Thoracic aorta (tissue), 2 donors: ENCODE data around the gene RALGAPA1. TPM values are rescaled to one million over a fixed set of nuclear protein-coding genes. Genes with fewer than 3 reads are reported as not detected.

Experiments
- ATAC-seq: fragments of 150-250 bp; one replicate; pipeline ENCODE4 v1.8.0; 2017; ENCODE audit warnings: low read depth; ENCODE audit not compliant: insufficient number of reproducible peaks, low FRiP score
- DNase-seq: peaks from one replicate; pipeline ENCODE4 v3.0.0-alpha.2; 2020; ENCODE audit warnings: low spot score
- H3K27ac ChIP-seq, 2 donors: fragments of 200-600 bp; sonication (generic); 1 replicate in 1 of 2; 2 replicates in 1 of 2; pipeline ENCODE4 v1.5.1; 2016; ENCODE audit warnings: mild to moderate bottlenecking in 2 of 2, moderate library complexity in 2 of 2
- H3K27me3 ChIP-seq: fragments of 200-600 bp; sonication (generic); replicated peaks from 2 replicates; pipeline ENCODE4 v1.6.0; 2016; ENCODE audit warnings: mild to moderate bottlenecking; ENCODE audit not compliant: insufficient read depth
- H3K36me3 ChIP-seq: fragments of 200-600 bp; sonication (generic); one replicate; pipeline ENCODE4 v1.5.1; 2016
- H3K4me1 ChIP-seq, 2 donors: fragments of 200-600 bp; sonication (generic); 1 replicate in 1 of 2; 2 replicates in 1 of 2; pipeline versions ENCODE4 v1.5.1 to v1.6.0; 2016; ENCODE audit warnings: low read depth in 2 of 2, mild to moderate bottlenecking in 1 of 2; ENCODE audit not compliant: control insufficient read depth in 1 of 2
- H3K4me3 ChIP-seq: fragments of 200-600 bp; sonication (generic); 2 replicates; pipeline ENCODE4 v1.5.1; 2016; ENCODE audit warnings: mild to moderate bottlenecking
- H3K9me3 ChIP-seq: fragments of 200-600 bp; sonication (generic); 2 replicates; pipeline ENCODE4 v1.5.1; 2016
- total RNA-seq, 2 donors: library from RNA; depleted of rRNA; stranded (reverse); fragments of >200 nt; gene quantifications; one replicate each; pipeline versions ENCODE4 v1.1.0 to v1.2.3, GENCODE V29; 2016
- TF ChIP-seq, protein P1 (sequence below): fragments of 200-600 bp; sonication (generic); IDR thresholded peaks from one replicate; pipeline ENCODE4 v1.5.1; 2019; ENCODE audit warnings: antibody characterized with exemption

Gene RALGAPA1
- total RNA-seq, 2 donors from 2014 or later: 73.2 to 88.0 TPM

DNA sequence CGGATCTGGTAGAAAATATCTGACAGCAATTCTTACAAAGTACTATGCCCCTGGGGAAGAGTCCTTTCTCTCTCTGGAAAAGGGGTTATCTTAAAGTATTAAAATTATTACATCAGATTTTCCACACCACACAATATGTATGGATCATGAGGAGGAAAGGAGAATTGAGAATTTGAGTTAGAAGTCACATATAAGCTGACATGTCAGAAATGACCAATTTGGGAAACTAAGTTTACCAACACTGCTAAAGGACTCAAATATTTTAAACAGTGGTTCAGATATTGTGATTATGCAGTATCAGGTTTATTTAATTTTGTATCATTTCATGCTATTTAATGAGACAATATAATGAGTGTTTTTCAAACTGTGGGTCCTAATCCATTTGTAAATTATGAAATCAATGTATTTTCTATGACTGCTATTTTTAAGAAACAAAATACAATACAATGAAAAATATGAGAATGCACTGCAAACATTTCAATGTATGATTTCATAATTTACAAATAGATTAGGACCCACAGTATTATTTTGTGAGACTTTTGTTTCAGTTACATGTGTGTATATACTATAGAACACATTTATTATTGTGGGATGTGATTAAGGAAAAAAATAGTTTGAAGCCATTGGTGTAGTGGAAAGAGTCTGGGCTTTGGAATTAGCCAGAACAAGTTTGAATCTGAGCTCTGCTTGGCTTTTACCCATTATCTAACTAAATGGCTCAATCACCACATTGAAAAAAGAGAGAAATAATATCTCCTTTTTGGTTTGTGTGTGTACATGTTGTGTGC, 276.9 kb downstream of the RALGAPA1 start:
- ATAC-seq: no peak
- TF ChIP-seq, protein P1, sequence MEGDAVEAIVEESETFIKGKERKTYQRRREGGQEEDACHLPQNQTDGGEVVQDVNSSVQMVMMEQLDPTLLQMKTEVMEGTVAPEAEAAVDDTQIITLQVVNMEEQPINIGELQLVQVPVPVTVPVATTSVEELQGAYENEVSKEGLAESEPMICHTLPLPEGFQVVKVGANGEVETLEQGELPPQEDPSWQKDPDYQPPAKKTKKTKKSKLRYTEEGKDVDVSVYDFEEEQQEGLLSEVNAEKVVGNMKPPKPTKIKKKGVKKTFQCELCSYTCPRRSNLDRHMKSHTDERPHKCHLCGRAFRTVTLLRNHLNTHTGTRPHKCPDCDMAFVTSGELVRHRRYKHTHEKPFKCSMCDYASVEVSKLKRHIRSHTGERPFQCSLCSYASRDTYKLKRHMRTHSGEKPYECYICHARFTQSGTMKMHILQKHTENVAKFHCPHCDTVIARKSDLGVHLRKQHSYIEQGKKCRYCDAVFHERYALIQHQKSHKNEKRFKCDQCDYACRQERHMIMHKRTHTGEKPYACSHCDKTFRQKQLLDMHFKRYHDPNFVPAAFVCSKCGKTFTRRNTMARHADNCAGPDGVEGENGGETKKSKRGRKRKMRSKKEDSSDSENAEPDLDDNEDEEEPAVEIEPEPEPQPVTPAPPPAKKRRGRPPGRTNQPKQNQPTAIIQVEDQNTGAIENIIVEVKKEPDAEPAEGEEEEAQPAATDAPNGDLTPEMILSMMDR: no peak
- Histone ChIP-seq H3K4me1 (peaks cover 18 to 30% of the 10 kb centered on the region in 2 donors), H3K27me3 (peaks cover 21% of the 10 kb centered on the region), H3K9me3 (no peaks in the 10 kb centered on the region), H3K27ac (no peak overlapping the region), H3K36me3 (no peaks in the 10 kb centered on the region), H3K4me3 (no peak overlapping the region)
- no peak for DNase-seq

DNA sequence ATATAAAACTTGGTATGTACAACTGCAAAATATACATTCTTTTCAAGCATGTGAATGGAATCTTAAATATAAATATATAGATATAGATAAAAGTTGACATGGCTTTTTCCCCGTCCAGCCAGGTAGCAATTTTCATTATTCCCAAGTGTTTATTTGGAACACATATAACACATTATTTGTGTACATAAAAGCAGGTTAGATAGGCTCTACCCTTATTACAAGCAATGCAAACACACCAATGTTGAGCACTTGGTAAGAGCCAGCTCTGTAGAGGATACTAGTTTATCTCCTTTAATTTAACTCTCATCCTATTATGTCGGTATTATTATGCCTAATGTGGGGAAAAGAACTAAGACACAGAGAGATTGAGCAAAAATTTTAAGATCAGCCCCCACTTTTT, 282.1 kb downstream of the RALGAPA1 start:
- no peak overlapping the region for H3K4me3 ChIP-seq
- H3K4me1 ChIP-seq: no peaks in the 10 kb centered on the region
- DNase-seq (no peak), ATAC-seq (no peak)
- TF ChIP-seq, protein P1: no peak
- H3K27me3 ChIP-seq: peaks cover 5% of the 10 kb centered on the region
- no peaks in the 10 kb centered on the region for H3K9me3 ChIP-seq
- H3K36me3 ChIP-seq: no peaks in the 10 kb centered on the region
- no peak overlapping the region for H3K27ac ChIP-seq

DNA sequence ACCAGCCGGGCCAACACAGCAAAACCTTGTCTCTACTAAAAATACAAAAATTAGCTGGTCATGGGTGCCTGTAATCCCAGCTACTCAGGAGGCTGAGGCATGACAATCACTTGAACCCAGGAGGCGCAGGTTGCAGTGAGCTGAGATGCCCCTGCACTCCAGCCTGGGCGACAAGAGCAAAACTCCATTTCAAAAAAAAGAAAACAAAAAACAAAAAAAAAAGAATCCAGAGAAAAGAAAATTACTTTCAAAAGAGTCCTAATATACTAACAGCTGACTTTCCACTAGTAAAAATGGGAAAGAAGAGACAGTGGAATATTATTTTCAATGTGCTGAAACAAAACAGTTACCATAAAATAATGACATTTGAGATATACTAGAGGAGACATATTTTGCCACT, 283.4 kb downstream of the RALGAPA1 start:
- no peaks in the 10 kb centered on the region for H3K27me3 ChIP-seq
- no peaks in the 10 kb centered on the region for H3K4me1 ChIP-seq
- no peak for DNase-seq
- ATAC-seq: no peak
- H3K9me3 ChIP-seq: no peaks in the 10 kb centered on the region
- TF ChIP-seq, protein P1: no peak
- no peaks in the 10 kb centered on the region for H3K36me3 ChIP-seq
- H3K27ac ChIP-seq: no peak overlapping the region
- H3K4me3 ChIP-seq: no peak overlapping the region

DNA sequence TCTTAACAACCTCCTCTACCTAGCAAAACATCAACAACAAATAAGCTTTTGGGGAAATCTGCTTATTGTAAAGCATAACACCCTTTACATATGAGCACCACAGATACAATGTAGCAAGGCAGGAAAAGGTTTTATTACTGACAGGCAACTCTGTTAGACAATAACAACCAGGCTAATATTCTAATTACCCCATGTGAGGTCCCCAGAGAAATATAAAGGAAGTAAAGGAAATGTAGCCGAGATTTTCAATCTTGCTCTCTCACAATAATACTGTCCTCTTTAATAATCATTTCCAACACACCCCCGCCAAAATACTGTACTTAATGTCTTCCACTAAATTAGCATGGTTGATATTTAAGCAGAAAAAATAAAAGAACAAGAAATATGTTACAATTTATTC, 289.1 kb downstream of the RALGAPA1 start:
- Histone ChIP-seq H3K36me3 (no peaks in the 10 kb centered on the region), H3K27ac (no peak overlapping the region), H3K4me3 (no peak overlapping the region), H3K4me1 (no peaks in the 10 kb centered on the region), H3K27me3 (no peaks in the 10 kb centered on the region), H3K9me3 (no peaks in the 10 kb centered on the region)
- no peak for DNase-seq
- no peak for ATAC-seq
- TF ChIP-seq, protein P1: no peak

DNA sequence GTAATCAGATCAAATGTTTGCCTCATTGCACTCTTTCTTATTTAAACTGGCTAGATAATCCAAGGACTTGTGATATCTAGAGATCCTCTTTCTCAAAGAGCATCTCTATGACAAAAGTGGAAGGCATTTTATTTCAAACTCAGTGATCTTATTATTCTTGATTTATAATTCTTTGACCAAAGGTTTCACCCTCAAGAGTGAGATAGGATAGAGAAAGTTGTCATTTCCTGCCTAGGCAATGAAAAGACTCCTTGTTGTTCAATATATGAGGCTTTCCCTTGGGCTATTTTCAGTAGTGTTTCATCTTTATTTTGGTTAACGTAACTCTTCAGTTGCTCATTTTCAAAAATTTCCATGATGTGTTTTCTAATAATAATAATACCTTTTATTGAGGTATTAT, 293.2 kb downstream of the RALGAPA1 start:
- no peaks in the 10 kb centered on the region for H3K36me3 ChIP-seq
- no peak overlapping the region for H3K27ac ChIP-seq
- H3K4me3 ChIP-seq: no peak overlapping the region
- H3K4me1 ChIP-seq: no peaks in the 10 kb centered on the region
- H3K27me3 ChIP-seq: no peaks in the 10 kb centered on the region
- H3K9me3 ChIP-seq: no peaks in the 10 kb centered on the region
- DNase-seq (no peak), ATAC-seq (no peak)
- TF ChIP-seq, protein P1: no peak
